Right forelimb (tissue), 1 donor: ENCODE measurements around the gene TRAPPC2L.

Experiments used
- DNase-seq: peaks from one replicate; pipeline ENCODE4 v3.0.0-alpha.2; 2018

The TRAPPC2L gene

DNA sequence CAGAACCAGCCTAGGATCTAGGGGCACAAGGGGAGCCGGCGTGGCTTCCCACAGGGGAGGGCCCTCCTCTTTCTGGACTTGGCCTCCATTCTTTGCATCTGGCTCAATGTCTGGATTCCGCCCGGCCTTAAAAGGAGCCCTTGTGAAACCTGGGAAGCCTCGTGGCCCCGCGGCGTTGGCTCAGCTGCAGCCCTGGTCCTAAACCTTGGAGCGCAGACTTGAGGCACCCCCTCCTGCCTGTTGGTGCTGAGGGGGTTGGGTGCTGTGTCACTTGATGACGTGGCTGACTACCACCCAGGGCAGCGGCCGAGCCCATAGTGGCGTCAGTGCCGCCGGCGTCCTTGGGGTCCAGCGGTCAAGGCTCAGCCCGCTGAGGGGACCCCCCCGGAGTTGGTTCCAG lies 4.4 kb downstream of the TRAPPC2L start:
- DNase-seq: no peak

DNA sequence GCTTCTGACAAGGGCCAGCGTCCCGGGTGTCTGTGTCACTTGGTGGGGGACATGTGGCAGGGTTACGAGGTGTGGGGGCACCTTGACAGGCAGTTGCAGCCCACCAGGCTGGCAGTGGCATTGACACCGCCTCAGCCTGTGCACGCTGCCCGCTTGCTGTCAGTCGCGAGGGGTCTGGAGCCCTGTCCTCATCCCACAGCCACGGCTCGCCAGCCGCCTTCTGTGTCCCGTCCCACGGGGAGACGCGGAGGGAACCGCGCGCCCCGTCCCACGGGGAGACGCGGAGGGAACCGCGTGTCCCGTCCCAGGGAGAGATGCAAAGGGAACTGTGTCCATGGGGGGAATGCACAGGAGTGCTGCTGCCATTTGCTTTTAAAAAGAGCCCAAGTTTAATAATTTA lies 6.0 kb downstream of the TRAPPC2L start:
- no peak for DNase-seq

DNA sequence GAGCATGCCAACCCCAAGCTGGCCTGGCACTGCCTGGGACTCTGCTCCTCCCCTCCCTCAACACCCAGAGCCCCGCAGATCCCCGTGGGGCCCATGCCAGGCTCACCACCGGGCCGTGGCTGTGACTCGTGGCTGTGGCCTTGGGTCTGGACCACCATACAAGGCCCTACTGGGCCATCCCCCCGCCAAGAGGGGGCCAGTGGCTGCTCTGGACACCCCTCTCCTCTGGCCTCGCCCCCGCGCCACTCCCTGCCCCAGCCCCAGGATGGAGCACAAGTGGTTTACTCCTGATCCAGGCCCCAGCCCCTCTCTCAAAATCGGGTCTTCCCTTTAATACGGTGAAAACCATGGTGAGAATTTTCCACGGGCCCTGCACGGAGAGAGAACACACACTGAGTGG lies 6.5 kb downstream of the TRAPPC2L start:
- no peak for DNase-seq

DNA sequence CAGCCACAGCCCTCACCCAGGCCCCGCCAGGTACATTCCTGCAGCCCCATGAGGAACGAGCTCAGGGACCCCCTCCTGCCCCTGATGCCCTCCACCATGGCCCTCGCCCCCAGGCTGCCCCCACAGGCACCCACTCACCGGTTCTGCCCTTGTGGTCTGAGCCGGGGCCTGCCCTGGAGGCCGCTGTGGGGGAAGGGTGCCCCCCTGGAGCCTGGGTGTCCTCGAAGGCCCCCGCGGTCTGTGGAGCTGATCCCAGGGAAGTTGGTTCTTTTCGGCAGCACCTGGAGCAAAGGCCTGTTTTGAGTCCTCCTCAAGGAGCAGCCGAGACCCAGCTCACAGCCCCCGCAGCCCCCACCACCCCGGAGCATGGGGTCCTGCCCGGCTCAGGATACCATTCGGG lies 7.2 kb downstream of the TRAPPC2L start:
- no peak for DNase-seq

DNA sequence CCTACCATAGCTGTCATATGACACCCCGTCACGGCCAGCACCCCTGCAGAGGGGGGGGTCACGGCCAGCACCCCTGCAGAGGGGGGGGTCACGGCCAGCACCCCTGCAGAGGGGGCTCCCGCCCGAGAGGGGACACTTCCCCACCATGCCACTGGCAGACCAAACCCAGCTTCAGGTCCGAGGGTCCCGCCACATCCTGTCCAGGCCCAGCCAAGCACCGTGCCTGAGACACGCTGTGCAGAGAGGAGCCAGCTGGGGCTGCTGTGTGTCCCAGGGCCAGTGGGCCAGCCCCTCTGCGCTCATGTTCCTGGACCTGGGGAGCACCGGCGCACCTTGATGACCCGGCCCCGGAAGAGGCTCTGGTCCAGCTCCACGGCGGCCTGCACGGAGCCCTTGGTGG lies 7.6 kb downstream of the TRAPPC2L start:
- DNase-seq: no peak

DNA sequence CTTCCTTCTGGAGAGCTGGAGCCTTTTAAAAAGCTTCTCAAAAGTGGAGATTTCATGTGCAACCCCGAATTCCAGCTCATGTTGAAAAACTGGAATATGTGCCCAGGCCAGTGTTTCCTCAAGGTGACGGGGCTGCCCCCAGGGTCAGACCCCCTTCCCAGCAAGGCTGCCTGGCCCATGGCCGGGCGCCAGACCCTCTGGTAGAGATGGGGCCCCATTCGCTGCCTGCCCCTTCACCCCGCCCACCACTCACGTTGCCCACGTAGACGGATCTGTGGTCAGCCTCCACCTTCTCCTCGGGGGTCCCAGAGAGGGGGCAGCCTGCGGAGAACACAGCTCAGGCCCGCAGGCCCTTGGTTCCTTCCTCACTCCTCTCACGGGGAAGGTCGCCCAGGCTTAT lies 8.4 kb downstream of the TRAPPC2L start:
- DNase-seq: no peak

DNA sequence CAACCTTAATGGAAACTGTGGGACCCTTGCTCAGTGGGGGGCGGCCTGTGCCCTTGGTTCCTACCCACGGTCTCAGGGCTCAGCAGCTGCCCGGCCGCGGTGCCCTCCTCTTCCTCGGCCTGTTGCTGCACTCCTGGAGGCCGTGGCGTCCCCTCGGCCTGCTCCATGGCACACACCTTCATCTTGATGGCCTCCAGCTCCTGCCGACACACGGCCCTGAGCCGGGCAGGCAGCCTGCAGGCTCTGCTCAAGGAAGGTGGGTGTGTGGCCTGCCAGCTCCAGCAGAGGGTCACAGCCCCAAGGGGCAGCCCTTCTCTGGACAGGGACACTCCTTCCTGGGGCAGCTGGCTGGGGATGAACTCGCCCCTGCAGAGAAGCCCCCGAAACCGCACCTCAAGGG lies 8.8 kb downstream of the TRAPPC2L start:
- DNase-seq: no peak

DNA sequence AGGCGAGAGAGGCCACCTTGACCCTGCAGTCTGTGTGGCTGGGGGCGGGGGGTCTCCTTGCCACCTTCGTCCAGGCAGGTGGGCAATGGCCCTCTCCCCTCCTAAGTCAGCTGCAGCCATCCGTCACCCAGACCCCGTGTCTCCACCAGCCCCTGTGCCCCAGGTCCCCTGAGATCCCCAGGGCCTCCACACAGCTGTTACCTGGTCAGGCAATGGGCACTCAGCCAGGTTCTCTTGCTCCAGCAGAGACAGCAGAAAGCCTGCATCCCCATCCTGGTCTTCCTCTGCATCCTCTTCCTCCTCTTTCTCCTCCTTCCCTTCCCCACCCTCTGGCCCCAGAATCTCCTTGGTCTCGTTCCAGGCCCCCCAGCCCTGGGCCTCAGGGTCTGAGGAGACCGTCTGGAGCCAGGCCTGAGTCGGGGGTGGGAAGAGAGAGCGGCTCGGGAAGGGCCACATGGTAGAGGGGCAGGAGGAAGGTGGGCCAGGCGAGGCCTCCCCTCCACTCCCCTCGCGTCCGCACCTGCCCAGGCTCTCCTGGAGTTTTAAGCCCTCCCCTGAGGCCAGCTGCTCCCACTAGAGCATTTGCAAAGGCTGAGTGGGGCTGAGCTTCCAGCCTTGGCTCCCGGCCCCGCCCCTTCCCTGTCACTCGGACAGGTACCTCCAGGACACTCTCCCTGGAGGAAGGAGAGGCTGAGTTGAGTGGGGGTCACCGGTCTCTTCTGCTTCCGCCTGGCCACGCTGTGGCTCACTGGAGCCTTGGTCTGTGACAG lies 9.4 kb downstream of the TRAPPC2L start, which contains the start of gene PABPN1L:
PABPN1L (minus strand) TSS at position 510 of the 770 bp plus-strand sequence; CDS start at position 456, 54 bp downstream.
- DNase-seq: no peak

DNA sequence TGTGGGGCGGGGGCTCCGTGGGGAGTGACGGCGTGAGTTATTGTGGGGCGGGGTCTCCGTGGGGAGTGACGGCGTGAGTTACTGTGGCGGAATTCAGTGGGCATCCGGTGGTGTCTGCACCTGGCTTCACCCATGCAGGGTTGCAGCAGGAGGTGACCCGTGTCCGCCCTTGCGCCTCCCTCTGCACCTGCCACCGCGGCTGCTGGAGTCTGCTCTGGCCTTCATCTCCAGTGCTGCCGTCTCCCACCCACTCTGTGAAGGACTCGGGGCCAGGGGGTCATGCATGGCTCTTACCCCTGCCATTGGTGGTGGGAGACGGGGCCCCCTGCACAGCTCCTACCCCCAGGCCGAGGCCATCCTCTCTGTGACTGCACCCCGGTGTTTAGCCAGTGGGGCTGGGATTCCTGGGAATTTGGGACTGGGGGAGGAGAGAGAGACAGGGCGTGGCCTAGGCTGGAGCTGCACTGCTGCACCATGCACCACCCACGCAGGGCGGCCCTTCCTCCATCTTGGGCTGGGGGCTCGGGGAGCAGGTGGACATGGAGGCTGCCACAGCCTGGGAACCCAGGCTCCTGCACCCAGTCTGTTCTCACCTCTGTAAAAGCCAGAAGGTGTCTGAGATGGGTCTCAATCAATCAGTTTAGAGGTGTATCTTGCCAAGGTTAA lies 10.8 kb downstream of the TRAPPC2L start:
- DNase-seq: no peak

DNA sequence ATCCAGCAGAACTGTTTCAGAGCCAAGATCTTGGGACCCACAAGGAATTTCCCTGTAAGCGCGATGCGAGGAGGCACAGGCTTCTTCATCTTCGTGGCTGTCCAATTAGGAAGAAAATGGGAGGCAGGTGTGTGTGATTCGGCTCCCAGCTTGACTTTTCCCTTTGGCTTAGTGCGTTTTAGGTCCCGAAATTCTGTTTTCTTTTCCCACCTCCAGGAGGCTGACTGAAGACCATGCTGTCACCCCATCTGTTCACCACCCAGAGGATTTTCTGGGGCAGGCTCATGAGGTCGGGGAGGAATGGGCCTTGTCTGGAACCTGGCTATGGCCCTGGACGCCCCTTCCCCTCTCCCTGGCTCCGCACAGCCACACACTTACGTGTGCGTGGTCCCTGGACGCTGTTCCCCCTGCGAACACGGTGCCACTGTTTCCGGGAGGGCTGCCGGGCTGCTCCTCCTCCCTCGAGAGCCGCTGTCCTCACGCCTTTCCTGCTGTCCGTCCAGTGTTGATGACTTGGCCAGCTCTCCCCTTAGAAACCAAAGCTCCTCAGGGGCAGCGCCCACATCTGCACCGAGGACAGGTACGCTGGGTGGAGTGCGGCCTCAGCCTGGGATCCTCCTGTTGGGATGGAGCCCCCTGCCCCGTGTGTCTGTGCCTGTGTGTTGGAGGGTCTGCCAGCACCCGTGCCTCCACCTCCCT lies 12.2 kb downstream of the TRAPPC2L start:
- no peak for DNase-seq

DNA sequence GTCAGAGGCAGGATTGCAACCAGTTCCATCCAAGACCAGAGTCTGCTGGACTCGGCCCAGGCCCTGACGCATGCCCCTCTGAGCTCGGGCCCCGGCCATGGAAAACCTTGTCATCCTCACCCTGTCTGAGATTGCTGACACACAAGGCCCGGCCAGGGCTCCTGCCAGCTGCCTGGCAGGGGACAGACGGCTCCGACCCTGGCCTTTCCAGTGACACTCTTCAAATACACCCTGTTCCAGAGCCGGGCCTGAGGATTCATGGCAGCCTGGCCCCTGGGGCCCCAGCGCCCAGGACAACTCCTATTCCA lies 12.7 kb downstream of the TRAPPC2L start:
- no peak for DNase-seq

DNA sequence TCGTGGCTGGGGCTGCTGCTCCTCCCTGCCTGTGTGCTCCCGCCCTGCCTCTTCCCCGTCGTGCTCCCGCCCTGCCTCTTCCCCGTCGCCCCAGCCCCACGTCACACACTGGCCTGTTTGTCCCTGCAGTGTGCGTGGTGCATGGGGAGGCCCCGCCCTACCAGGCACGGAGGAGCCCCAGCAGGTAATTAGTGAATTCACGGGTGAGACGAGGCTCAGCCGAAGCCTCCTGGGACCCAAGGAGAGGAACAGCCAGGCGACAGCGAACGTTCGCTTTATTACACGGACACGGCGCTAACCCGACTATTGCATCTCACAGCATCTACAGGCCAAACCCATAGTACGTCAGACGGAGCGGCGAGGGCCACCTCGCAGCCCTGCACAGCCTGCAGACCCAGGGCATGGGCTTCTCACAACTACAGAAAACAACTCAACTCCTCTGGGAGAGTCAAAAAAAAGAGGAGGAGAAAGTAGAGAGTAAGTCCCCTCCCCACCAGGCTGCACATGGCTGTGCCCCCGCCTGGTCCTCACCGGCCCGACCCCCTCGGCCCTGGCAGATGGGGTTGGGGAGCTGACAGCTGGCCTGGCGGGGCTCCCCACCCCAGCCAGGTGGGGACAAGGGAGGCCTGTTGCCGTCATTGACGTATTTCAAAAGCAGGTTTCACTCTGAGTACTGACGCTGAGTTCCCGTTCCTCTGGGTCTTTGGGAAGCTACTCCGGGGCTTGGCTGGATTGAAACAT lies 13.9 kb downstream of the TRAPPC2L start:
- DNase-seq: no peak

DNA sequence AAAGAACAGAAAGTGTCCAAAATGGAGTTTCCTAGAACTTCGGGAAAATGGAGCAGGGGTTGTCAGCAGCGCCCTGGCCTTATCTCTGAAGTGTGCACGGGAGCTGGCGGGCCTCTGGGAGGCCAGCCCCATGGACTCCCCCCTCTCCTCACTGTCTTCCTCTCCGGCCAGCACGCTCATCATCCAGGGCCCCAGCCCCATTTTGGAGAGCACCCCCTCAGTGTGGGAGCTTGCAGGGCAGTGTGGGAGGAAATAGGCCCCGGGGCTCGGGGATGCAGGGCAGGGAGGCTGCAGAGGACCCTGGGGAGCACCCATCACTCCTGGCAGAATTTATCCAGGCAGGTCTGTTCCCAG lies 14.4 kb downstream of the TRAPPC2L start:
- no peak for DNase-seq

DNA sequence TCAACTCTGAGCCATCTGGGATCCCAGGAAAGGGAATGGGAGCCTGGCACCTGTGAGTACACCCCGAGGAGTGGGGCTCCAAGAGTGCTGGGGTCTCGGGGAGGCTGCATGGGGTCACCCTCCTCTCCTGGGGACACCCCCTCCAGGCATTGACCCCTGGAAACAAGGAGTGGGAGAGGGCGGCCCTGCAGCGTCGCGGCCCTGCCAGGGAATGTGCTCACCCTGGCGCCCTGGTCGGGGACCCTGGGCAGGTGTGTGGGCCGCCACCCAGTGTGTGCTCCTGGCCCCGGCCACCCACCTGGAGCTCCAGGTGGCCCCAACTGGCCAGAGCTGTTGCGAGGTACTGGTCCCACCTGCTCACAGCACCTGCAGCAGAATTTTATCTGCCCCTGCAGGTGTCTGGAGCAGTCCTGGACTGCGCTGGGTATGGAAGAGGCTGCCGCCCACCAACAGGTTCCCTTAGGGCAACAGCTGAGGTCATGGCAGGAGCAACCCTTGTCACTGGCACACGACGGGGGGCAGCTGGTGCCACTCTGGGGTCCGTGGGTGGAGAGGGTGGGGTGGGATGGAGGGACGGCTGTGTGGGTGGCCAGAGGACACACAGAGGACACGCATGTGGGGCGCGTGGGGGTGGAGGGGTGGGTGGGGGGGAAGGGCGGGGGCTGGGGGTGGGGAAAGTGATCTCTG lies 14.9 kb downstream of the TRAPPC2L start:
- DNase-seq: no peak

DNA sequence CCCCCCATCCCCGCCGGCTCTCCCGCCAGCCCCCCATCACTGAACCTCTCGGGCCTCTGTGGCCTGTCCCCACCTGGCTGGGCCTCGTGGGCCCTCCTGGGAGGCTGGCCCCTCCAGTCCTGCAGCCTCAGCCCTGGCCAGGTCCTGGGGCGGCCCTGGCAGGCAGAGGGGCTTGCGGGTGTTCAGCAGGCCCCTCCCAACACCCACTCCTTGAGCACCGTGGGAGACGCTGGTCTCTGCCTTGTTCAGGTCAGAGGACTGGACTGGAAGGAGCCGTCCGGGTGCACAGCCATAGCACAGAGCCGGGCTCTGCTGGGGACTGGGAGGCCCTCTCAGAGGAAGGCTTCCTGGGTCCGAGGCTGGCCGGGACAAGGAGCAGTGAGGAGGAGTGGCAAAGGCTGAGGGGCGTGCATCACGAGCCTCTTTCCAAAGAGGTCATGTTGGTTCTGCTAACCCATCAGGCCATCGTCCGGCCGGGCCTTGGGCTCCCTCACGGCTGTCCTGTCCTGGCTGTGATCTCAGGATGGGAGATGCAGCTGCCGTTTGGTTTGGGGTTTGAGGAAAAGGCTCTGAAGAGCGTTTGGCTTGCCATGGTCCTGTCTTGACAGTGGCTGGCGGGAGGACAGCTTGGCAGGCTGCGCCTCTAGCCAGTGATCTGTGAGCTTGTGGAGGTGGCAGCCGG lies 15.9 kb downstream of the TRAPPC2L start:
- DNase-seq: no peak

DNA sequence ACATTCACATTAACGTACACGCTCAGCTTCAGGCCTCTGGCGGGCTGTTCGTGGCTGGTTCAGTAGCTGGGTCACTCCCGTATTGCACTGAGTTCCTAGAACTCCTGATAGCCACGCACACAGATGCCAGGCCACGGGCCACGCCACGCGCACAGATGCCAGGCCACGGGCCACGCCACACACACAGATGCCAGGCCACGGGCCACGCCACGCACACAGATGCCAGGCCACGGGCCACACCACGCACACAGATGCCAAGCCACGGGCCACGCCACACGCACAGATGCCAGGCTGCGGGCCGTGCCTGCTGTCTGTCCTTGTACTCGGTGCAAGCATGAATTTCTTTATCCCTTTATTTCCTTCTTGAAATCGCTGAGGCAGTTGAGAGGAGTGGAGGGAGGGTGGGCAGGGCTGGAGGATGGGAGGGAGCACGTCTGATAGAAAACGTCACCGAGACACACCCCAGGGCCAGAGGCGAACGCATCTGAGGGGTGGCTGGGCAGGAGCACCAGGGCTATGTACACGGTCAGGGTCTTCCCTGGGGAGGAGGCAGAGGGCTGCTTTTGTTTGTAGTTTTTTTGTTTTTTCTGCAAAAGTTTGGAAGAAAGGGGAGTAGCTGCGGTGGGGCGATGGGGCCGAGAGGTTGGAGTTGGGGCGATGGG lies 18.1 kb downstream of the TRAPPC2L start:
- no peak for DNase-seq

DNA sequence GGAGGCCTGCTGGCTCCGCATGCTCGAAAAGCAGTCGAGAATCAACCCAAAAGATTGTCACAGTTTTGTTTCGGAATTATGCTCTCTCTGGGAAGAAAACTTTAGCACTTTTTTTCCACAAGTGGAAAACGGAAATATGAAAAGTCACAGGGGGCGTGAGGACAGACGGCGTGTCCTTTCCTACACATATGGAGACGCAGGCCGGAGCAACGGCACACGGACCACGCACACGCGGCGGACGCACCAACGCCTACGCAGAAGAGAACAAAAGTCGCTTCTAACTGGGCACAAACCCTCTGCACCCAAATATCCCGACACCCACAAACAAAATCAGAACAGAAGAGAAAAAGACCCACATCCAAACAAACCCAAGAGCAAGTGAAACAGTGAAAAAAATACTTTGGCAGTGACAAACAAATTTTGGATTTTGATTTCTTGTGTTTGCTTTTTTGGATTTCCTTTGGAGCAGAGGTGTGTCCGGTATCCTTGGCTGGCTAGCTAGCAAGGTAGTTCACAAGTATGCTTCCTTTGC lies 18.8 kb downstream of the TRAPPC2L start:
- no peak for DNase-seq

DNA sequence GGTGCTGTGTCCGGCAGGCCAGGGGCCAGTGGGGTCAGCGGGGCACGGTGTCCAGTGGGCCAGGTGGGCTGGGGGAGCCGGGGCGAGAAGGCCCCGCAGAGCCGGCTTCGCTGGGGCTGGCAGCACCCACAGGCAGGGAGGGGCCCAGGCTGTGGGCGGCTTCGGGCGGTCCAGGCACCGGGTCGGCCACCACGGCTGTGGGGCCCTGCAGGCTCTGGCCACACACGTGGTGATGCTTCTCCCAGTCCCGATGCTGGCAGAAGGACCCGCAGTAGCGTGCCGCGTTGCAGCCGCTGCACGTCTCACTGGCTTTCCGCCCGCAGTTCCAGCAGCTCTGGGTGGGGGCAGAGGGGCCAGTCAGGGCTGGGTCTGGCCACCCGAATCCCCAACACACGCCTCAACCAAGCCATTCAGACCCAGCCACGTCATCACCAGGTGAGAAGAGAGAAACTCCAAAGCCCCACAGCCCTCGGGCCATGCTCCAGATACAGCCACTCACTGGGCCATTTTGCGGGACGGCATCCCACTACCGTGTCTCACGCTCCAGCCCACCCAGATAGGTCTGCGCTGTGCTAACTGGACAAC lies 20.1 kb downstream of the TRAPPC2L start:
- no peak for DNase-seq

DNA sequence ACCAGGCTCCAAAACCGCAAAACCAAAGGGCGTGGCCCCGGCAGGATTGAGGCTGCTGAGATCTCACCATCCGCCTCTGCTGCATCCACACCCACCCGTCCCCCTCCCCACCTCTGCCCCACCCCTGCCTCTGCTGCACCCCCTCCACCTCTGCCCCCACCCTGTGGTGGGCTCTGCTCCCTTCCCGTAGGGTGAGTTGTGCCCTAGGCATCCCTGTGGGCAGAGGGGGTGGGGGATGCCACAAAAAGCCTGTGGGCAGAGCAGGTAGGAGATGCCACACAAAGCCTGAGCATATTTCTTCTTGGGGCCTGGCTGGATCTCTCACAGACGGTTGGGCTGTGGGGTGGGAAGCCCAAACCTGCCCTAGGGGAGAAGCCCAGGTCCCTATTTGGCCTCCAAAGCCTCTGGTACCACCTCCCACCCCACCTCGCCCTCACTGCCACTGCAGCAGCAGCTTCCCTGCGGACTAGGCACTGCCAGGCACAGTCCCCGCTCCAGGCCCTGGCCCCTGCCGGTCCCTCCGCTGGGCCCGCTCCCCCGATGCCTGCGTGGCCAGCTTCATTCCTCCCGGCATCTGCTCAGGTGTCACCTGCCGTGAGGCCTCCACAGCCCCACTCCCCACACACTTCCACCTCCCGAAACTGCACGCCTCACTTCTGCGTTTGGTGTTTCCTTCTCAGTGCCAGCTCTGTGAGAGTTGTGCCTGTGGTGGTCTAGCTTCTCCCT lies 20.8 kb downstream of the TRAPPC2L start:
- DNase-seq: no peak

DNA sequence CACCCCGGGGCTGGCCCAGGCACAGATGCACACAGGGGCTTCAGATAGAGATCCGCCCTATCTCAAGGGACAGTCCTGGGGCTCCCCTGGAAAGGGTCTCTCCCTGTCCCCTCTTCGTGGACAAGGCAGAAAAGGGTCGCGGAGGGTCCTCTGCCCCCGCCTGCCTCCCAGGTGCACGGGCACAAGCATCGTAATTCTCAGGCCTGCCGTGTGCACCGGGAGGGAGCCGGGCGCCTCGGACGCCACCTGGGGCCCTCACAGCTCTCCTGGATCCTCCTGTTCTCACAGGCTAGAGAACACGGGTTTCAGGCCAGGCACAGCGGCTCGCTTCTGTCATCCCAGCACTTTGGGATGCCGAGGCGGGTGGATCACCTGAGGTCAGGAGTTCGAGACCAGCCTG lies 21.4 kb downstream of the TRAPPC2L start:
- DNase-seq: no peak
